HG03175 (cell line): Measurements from ENCODE around the gene KRT4.
"Not testable (repeated sequence)": the region's sequence is repeated elsewhere in the genome, so short reads cannot be mapped to it uniquely, and the experiment has no call there.

ENCODE experiments used
- ATAC-seq: cut with Tn5 transposase; IDR thresholded peaks from one replicate; pipeline ENCODE4 v1.9.1; 2021; ENCODE audit warnings: mild to moderate bottlenecking, moderate library complexity; ENCODE audit not compliant: unreplicated experiment

Gene KRT4

DNA sequence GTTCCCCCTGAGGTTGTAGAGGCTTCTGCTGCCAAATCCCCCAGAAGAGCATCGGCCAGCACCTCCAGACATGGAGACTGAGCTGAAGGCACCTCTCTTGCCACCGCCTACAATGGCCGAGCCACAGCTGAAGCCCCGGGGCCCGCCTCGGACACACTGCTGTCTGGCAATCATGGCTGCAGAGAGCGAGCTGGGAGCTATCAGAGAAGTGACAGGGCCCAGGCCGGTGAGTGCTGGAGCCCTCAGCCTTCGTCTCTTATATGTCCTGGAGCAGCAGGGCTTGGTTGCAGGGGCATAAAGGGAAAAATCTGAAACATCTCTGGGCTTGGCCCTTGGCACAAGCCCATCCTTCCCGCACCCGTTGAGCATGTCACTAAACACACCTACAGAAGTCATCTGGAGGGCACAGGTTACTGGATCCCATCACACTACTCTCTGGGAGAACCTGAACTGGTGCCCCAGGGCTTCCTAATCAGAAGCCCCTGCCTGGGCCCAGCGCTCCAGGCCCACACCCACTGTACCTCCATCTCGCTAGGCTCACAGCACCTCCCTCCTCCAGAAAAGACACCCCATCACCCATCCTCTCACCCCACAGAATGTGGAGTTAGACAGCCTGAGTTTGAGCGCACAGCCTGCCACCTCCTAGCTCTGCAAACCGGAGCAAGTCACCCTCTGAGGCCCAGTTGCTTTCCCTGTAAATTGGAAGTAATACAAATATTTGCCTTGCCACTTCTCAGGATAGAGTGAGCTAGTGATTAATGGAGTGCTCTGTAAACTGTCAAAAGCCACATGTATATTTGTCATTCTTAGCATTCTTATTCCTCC, at the start of gene KRT4:
Gene KRT4, minus strand, starts transcription at position 232 of the 825 bp plus-strand sequence. Its CDS starts 58 bp downstream, at position 174.
- ATAC-seq: no peak

GRCh38 chr12:52862023-52862422, 48.1 kb upstream of the KRT4 start:
- no peak for ATAC-seq

DNA sequence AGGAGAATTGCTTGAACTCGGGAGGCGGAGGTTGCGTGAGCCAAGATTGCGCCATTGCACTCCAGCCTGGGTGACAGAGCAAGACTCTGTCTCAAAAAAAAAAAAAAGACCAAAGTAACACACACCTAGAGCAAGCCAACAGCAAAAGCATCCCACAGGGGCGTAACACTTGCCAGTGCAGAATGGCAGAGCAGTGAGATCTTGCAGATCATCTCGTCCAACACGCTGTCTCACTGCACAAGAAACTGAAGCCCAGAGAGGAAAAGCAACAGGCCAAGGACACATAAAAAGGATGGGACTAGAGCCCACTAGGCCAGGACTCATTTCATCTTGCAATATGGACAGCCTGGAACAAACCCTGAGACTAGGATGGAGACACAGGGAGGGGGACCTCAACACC, 47.6 kb upstream of the KRT4 start:
- no peak for ATAC-seq

- no peak for ATAC-seq
Measured at GRCh38 chr12:52860102-52860823, 46.3 kb upstream of the KRT4 start.

- no peak for ATAC-seq
Measured at GRCh38 chr12:52857500-52857899, 43.6 kb upstream of the KRT4 start.

DNA sequence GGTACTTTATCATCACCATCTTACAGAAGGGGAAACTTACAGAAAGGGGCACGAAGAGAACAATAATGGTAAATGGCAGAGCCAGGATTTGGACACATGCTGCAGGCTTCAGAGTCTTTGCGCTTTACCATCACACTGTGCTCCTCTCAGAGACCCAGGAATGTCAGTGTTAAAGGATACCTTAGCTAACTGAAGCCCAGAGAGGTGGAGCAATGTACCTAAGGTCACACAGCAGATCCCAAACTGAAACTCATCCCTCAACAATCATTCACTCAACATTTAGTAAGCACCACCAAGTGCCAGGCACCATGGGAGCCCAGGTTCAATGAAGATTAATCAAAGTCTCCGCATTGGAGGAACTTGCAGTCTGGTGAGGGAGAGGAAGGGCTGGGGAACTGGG, 42.9 kb upstream of the KRT4 start:
- no peak for ATAC-seq

DNA sequence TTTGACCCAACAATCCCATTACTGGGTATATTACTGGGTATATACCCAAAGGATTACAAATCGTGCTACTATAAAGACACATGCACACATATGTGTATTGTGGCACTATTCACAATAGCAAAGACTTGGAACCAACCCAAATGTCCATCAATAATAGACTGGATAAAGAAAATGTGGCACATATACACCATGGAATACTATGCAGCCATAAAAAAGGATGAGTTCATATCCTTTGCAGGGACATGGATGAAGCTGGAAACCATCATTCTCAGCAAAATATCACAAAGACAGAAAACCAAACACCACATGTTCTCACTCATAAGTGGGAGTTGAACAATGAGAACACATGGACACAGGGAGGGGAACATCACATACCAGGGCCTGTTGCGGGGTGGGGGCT, 42.2 kb upstream of the KRT4 start:
- not testable (repeated sequence) for ATAC-seq

GRCh38 chr12:52851787-52852186, 37.9 kb upstream of the KRT4 start:
- ATAC-seq: no peak

DNA sequence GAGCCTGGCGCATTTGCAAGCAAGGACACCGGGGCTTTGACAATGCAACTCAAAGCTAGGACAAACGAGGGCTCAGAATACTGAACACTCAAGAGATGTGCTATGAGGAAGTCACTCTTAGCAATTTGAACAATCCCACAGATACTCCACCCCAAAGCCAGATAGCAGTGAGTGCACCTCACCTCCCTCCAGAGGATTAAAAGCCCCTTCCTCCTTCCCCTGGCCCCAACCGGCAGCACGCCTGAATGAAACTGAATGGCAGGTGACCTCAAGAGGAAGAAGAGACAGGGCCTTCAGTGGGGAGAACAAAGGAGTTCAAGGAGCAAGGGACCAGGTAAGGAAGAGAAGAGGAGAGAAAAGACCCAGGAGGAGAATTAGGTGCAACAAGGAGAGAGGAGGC, 36.8 kb upstream of the KRT4 start:
- ATAC-seq: no peak

DNA sequence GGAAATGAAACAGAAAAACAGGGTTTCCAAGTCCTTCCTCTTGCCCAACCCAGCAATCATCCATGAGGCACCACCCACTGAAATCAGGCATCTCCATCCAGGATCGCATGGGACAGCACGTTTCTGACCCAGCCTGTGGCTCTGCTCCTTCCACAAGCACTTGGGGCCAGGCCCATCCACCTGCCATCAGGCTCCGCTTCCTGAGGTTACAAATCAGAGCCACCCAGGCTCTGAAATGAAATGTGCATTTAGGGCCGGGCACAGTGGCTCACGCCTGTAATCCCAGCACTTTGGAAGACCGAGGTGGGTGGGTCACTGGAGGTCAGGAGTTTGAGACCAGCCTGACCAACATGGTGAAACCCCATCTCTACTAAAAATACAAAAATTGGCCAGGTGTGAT, 35.6 kb upstream of the KRT4 start:
- no peak for ATAC-seq

DNA sequence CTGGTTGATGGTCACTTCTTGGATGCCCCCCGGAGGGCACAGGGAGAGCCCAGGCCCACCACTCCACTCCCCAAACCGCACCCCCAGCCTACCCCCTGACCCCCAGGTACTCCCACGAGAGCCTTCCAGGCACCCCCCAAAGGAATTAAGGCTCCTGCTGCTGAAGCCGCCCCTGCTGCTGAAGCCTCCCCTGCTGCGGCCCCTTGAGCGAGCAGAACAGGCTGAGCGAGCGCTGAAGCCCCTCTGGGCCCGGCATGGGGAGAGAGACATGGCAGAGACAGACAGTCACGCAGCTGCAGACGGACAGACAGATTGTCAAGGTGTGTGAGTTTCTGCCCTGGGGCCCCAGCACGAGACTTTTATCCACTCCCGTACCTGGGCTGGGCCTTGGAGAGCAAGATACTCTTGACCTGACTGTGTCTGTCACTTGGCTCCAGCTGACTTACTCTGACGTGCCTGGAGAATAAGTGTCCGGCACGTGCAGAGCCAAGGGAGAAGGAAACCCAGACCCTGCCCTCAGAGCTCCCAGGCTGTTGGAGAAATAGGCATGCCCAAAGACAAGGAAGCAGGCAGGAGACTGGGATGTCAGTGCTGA, 34.8 kb upstream of the KRT4 start, which contains the start of gene KRT78:
Gene KRT78, minus strand, starts transcription at position 334 of the 595 bp plus-strand sequence. Its CDS starts 64 bp downstream, at position 270.
- ATAC-seq: no peak

DNA sequence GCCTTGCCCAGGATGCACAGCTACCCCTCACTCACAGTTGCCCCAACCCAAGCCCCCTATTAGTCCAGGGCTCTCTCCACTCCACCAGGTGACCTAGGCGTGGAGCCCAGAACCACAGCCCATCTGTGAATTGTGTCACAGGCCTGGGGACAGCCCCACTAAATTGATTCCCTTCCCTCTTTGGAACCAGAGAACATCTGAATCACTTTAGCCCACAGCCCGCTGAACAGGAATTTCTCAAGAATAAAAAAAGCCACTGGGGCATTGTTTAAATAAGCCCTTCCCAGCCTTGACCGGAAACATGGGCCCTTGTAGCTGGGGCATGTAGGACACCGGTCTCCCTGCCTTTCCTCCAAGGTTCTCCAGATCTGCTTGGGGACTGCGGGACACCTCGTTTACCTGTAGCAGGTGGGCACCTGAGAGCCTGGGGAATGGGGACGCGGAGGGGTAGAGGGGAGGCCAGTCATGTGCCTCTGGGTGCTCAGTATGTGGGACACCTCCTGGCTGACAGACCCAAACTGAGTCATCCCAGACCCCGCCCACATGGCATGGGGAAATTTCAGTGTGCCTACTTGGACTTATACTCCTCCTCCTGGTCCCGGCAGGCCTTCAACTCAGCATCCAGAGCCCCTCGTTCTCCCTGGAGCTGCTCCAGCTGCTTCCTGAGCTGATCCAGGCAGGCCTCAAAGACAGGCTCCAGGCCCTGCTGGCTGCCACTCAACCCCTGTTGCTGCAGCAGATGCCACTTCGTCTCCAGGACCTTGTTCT, 33.6 kb upstream of the KRT4 start:
- no peak for ATAC-seq

DNA sequence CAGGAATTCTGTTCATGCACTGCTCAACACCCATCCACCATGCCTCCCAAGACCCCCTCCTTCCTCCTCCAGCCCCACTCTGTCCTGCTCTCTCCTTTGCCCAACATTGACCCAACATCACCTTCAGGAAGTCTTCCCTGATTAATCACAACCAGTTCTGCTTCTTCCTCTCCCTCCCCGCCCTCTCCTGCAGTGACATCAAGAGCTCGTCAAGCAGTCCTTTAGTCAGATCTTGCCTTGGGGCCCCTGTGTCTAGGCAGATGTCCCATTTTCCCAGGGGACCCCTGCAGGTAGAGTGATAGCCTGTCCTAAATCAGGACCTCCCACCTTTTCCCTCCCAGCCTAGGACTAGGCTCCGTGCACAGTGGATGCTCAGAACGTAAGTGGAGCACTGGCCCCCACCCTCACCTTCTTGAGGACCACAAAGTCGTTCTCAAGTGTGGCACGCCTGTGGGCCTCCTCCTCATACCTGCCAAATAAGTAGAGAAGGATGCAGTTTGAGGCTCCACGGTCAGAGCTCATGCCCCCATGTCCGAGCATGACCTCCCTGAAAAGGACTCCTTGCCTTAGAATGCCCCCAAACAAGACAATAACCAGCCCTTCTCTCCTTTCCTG, 32.5 kb upstream of the KRT4 start:
- no peak for ATAC-seq

GRCh38 chr12:52845946-52846345, 32.0 kb upstream of the KRT4 start:
- ATAC-seq: no peak

DNA sequence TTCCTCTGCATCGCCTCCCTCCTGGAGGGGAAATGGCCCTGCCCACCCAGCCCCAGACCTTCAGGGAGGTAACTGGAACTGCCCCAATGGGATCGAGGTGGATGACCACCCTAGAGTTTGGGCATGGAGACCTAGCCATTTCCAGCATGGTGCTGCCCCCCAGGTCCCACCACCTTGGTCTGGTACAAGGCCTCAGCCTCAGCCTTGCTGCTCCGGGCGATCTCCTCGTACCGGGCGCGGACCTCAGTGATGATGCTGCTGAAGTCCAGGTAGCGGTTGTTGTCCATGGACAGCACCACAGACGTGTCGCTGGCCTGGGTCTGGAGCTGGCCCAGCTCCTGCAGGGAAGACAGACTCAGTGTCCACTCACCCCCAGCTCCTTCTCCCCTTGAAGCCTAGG, 30.5 kb upstream of the KRT4 start:
- no peak for ATAC-seq

DNA sequence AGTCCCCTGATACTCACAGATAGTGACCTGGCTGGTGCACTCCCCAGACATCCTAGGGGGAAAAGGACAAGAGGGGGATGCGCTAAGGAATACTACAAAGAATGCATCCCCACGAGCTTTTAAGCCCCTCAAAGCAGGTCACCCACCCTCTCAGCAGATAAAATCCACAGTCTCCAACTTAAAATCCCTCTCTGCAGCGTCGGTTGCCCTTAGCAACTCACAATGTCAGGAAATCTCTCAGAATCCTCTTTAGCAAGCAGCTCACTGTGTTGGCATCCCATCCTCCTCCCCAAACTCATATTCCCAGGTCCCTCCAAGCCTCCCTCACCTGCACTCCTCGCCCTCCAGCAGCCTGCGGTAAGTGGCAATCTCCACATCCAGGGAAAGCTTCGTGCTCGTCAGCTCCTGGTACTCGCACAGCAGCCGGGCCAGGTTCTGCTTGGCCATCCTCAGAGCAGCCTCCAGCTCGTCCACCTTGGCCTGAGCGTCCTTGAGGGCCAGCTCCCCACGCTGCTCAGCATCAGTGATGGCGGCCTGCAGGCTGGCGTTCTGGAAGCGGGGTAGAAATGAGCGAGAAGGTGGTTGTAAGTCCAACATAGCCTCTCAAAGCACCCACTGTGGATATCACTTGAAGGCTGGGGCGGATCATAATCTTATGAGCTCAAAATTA, 25.7 kb upstream of the KRT4 start:
- ATAC-seq: no peak

DNA sequence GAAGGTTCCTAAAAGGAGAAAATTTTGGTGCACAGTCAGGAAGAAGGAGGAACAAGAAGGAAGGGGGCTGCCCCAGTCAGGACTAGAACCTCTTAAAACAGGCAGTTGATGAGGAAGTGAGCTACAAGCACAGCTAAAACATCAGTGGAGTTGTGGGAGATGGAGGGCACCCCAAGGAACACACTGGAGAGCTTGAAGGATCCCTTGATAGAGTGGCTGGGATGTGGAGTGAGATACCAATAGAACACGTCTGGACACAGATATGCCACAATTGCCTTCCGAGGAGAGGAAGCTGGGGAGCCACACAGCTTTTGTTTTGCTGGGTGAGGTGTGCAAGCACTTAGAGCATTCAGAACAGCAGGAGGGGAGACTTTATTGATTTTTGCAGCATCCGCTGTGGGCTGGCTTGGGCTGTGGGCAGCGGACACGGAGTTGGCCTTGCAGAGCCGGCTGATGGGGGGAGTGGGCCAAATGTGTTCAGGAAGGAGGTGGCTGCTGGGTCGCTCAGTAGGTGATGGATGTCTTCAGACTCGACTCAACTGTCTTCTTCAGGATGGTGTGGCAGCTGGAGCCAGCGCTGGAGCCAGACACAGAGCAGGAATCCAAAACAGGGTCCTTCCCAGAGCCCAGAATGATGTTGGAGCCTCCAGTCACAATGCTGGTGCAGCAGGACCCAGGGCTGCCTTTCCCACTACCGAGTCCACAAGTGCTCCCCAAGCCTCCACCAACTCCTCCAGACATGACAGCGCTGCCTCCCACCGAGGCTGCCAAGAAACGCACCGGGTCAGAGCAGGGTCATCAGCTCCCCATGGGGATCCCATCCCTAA, 24.9 kb upstream of the KRT4 start:
- ATAC-seq: no peak

- no peak for ATAC-seq
Measured at GRCh38 chr12:52837781-52838608, 24.1 kb upstream of the KRT4 start.
